ENCODE measurements around the gene SLC12A7.

DNA sequence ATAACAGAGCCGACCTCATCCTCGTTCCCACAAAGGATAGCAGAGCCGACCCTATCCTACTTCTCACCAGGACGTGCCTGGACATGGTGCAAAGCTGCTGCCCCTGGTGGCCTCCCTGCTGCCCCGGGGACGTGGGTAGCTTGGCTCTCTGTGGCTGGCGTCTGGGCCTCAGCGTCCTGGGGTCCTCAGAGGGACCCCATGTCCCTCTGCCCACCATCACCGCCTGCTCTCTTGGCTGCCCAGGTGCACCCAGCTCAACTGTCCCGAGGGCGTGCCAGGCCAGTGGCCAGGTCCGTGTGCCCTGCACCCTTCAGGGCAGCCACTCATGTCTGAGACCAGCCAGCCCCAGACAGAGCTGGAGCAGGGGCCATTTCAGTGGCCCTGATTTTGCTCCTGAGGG, 94.8 kb downstream of the SLC12A7 start:
- TF ChIP-seq, protein P1, sequence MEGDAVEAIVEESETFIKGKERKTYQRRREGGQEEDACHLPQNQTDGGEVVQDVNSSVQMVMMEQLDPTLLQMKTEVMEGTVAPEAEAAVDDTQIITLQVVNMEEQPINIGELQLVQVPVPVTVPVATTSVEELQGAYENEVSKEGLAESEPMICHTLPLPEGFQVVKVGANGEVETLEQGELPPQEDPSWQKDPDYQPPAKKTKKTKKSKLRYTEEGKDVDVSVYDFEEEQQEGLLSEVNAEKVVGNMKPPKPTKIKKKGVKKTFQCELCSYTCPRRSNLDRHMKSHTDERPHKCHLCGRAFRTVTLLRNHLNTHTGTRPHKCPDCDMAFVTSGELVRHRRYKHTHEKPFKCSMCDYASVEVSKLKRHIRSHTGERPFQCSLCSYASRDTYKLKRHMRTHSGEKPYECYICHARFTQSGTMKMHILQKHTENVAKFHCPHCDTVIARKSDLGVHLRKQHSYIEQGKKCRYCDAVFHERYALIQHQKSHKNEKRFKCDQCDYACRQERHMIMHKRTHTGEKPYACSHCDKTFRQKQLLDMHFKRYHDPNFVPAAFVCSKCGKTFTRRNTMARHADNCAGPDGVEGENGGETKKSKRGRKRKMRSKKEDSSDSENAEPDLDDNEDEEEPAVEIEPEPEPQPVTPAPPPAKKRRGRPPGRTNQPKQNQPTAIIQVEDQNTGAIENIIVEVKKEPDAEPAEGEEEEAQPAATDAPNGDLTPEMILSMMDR (IDR thresholded peaks at IDR 0.05; ENCODE audit: insufficient read depth, low read depth, low read length): no peak
- no peak for TF ChIP-seq EZH2 (IDR thresholded peaks at IDR 0.05; ENCODE audit: insufficient read depth, low read length)

Data from astrocyte (in vitro differentiated cells and primary cell).